HG03060 (cell line): ENCODE data around the gene RFC3.
A peak's percentile ranks its signal among the peaks of the same experiment; 100 is the strongest.

Experiments
- ATAC-seq: cut with Tn5 transposase; IDR thresholded peaks from one replicate; pipeline ENCODE4 v1.9.1; 2021; ENCODE audit warnings: low read depth, moderate number of reproducible peaks; ENCODE audit not compliant: unreplicated experiment

Gene RFC3

DNA sequence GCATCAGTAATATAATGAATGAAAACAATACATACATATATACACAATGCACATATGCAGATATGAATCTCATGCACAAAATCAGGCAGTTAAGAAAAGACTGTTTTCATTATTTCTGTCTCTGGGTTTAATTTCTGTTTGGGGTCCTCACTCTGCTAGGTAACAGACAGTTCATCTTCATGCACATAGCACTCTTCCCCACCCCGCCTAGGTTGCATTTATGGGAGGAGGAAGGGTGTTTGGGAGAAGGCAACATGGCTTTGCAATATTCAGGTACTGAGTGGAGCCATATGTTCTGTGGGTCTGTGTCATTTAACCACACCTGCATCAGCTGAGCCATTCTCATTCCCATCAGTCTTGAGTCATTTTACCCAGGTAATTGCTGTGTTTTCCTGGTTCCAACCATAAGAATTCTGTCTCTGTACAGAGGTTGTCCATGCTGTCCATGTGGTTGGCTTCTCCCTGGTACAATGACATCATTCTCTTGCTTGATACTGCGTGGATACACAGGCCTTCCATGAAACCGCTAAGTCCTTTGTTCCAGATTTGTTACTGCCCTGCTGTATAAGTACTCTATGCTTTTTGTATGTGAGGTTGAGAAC is 45.3 kb downstream of the RFC3 start:
- ATAC-seq = no peak

DNA sequence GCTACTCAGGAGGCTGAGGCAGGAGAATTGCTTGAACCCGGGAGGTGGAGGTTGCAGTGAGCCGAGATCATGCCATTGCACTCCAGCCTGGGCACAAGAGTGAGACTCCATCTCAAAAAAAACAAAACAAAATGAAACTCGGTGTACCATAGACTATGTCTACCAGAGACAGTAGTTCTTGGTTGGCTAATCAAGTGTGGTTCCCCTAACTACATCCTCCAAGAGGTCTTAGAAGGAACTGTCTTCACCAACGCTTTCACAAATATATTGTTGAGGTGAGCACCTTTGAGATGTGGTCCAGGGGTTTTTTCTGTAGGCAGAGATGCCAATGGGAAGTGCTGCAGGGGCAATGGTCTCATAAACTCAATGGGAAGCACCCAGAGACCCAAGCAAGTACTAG is 48.0 kb downstream of the RFC3 start:
- peak; percentile 87 for ATAC-seq

DNA sequence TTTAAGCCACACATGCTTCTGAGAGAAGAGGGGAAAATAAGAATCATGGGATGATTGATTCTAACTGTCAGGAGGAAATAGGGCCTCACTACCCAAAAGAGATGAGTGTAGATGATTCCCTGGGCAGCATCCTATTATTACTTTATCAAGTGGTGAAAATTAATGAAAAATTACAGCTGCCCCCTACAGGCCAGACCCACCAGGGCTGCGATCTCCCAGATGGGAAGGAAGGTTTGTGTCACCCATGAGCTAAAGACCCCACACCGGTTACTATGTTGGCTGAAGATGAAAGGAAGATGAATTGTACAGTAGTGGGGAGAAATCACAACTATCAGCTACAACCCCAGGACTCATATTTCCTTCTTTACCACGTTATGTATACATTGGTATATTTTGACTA is 49.5 kb downstream of the RFC3 start:
- ATAC-seq = no peak

DNA sequence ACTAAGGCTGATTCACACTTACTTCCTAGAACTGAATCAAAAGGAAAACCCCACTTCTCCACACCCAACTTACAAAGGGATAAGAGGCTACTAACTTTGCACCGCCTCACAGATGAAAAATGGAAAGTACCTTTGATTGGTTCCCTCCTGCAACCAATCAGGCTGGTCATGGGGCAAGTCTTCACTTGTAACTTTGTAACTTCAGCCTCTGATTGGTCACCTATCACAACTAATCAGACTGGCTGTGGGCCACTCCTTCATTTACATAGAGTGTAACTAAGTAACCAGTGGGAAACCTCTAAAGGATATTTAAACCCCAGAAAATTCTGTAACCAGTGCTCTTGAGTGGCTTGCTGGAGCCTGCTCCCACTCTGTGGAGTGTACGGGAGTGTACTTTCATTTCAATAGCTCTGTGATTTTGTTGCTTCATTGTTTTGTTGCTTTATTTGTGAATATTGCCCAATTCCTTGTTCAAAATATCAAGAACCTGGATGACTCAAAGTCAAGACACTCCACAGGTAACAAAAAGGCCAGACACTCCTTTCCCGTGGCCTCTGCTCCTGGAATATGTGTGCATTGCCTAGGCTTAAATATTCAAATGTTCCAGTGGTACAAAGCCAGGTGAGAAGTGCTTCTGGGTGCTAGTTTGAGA is 50.5 kb downstream of the RFC3 start:
- ATAC-seq = no peak

DNA sequence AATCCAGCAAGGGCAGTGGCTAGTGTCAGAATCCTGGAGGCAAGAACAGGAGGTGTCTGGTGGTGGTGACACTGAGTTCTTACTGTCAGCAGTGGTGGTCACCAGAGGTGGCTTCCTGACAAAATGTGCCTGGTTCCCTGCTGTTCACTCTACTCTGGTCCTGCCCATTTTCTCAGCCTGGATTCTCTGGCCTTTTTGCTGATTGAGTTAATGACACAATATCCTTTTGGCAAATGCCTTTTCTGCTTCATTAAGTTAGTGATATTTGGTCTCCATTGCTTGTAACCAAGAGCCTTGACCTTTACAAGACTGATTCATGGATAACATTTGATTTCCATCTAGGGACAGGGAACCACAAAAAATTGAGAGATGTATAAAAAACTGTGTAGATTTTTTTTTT is 51.1 kb downstream of the RFC3 start:
- no peak for ATAC-seq

DNA sequence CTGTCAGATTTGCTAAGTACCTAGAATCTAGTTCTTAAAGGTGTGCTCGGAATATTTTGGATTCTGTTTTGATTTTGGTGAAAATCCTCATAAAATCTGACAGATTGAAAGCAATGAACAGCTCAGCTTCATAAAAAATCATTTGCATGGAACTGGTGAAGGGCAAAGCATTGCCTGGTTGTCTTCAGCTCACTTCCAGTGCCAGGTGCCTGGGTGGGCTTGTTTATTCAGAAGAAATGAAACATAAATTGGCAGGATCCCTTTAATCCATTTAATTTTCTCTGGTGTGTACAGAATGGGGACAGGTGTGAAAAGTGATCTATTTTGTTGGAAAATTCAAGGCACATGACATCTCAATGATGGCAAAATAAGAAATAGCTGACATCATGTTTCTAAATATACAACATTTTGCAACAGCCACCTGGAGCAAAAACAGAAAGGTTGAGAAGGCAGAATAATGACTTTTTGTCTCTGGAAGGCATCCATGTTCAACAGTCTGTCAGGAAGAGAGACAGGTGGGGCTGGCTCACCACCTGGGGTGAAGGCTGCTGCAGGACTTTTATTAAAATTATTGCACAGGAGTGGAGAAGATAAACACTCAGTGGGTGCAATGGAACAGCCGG is 52.2 kb downstream of the RFC3 start:
- ATAC-seq = no peak

DNA sequence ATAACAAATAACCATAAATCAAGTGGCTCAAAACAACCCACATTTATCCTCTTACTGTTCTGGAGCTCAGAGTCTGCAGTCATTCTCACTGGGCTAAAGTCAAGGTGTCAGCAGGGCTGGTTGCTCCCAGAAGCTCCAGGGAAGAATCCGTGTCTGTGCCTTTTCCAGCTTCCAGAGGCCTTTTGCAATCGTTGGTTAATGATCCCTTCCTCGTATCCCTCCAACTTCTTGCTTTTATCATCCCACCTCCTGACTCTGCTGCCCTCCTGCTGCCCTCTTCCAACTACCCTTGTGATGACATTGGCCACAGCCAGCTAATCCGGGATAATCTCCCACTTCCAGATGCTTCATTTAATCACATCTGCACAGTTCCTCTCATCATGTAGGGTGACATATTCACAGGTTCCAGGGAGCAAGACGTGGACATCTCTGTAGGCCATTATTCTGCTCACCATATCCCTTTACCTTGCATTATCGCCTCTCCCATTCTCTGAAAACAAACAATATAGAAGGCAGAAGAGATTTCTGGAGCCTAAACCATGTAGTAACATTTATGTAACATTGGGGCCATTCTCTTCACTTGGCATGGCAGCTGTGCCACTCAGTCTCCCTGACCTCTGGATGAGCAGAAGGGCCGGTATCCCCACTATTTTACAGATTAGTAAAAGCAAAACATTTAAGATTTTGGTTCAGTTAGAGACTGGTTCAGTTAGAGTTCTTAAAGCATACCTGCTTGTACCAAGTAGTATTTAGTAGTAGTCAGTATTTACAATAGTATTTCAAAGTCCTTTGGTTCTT is 53.5 kb downstream of the RFC3 start:
- ATAC-seq = no peak

DNA sequence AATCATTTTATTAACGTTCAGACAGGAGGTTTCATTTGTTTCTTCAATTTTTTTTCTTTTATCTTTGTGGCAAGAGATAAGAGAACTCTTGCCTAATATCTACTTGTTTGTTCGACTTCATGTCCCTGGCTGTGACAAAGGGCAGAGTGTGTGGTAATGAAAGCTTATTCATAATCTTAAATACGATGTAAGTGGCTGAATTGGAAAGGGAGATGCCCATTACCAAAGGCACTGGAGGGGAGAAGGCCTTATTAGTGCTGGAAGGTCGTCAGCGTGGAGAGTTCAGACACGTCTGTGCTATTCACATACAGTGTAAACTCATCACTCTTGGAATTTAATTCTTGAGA is 54.0 kb downstream of the RFC3 start:
- ATAC-seq = no peak

DNA sequence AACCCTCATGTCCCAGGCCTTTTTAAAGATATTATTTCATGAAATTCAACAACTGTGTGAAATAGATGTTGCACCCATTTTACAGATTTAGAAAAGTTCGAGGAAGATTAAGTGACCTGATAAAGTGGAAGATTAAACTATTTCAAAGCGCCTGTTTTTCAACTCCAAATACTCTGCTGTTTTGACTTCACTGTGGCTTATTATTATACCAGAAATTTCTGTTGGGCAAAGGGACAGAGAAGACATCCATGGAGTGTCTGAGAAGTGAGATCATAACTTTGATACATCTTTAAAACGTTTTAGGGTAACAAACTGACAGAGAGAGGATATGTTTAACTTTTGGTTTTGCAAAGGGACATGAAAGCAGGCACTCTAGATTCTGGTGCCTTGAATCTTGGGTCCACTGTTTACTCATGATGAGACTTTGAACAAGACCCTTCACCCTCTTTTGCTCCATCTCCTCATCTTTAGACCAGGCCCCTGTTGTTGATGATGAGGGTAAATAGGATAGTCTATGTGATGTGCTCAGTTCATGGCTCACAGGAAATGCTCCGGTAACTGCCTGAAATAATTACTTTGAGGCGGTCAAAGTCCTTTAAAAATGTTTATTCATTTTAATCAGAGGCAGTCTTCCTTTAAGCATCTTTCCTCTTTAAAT is 55.4 kb downstream of the RFC3 start:
- ATAC-seq = no peak

DNA sequence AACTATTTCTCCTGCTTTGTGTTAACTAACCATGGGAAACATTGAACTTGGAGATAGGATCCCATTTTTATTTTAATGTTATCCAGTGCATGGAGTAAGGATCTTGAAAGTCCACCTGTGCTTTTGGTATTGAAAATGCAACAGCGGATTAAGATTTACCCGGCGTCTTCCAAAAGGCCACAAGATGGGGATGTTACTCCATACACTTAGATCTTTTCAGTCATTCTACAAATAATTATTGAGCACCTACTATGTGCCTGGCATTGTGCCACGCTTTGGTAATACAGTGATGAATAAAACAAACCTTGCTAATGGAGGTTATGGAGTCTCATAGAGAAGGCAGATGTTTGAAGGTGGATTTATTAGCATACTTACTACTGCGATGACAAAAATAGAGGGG is 56.9 kb downstream of the RFC3 start:
- ATAC-seq = no peak

DNA sequence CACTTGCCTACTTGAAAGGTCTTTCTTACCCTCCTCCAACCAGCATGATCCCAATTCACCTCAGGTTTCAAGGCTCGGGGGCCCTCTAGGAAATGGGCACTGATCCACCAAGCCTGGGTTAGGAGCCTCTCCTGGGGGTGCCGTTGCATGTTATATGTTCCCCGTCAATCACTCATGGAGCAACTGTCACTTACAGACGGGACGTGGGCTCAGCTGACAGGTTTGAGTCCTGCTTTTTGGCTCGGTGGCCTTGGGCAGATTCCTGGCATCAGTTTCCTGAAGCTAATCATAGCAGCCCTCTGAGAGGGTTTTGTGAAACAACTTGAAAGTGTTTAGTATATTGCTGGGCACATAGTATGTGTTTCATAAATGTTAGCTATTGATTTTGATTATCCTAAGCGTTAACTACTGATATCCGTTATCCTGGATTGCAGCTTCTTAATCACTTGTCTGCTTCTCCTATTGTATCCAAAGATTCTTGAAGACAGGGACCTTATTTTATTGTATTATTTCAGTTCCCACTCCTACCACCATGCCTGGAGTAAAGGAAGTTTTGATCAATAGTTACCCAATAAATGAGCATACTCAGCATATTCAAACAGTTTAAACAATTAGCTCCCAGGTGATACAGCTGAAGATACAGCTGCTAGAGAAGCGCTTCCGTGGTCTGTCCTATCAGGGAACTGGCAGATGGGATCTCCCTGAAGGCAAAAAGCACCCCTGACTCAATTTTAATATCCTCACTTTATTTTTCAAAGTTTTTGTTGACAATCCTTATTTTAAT is 57.9 kb downstream of the RFC3 start:
- ATAC-seq = no peak

DNA sequence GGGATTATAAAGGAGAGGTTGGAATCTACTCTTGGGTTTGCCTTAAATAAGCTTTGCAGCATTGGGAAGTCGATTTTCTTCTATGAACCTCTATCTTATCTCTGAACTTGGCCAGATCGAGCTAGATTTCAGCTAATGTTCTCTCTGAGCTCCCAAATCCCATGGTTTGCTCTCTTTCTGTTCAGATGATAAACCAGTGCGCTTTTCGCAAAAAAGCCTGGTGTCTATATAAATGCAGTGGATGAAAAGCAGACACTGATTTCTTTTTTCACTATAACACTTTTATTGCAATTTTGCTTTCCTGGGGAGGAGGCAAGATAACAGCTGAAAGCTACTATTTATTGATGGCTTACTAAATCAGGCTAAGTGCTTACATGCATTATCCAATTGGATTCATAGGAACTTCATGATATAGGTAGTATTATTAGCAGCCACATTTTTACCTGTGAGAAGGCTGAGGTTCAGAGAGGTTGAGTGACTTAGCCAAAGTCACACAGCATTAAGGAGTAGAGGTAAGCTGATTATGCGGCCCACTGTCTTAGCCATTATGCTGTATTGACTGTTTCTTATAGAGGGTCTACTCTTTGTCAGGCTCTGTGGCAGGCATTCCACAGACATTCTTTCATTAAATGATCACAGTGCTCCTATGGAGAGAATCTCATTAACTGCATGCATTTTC is 58.9 kb downstream of the RFC3 start:
- ATAC-seq = no peak

DNA sequence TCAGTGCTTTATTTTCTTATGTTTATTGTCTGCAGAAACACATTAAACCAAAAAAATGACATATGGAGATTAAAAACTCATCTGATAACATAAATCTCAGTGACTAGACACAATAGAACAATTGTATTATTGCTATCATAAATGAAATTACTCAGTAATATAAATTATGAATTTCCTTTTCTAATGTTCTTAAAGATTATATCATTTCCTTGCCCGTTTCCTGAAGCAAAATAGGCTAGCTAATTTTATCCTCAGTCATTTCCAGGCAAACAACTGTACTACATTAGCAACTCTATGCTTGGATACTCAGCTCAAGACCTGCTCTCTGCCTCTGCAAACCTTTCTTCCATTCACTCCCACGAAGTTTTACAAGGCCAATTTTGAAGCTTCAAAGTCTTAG is 61.2 kb downstream of the RFC3 start:
- ATAC-seq = no peak

DNA sequence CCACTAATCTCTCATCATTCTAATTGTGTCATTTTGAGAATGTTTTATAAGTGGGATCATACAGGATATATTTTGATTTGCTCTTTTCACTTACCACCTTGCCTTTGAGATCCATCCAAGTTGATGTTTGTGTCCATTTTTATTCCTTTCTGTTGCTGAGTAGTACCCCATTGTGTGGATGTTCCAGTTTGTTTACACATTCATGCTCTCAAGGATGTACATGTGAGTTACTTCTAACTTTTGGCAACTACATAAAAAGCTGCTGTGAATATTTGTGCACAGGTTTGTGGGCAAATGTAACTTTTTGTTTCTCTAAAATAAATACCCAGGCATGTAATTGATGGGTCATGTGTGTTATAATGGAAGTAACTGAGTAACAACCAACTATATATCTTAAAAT is 64.9 kb downstream of the RFC3 start:
- ATAC-seq = no peak

DNA sequence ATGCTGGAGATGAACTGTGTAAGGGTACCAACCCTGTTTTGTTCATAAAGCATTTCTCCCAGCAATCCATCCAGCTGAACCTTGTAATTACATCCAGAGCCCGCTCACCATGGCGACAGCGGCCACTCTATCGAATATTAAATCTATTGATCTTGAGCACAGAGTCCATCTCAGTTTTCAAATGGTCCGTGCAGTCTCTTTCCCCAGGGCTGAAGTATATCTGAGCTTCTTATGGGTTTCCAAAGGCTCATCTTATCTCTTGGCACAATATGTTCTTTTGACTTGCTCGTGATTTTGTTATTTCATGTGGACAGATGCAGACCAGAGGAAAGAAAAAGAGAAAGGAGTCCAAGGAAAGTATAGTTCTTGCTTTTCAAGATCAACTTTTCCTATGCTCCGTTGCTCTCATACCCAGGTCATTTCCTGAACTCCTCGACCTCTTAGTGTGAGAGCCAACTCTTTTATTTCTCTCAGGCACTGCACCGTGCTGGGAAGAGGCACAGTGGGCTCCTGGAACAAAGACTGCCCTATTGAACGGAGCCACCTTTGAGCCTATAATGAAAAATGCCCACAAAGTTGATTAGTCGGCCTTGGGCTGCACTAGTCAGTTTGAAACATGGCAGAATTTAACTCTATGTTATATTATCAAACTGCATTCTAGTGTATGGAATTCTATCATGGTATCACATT is 66.7 kb downstream of the RFC3 start:
- no peak for ATAC-seq
